Esophagus muscularis mucosa (tissue), 3 donors: ENCODE results near the gene THBS3.
"Not testable (repeated sequence)": the region's sequence is repeated elsewhere in the genome, so short reads cannot be mapped to it uniquely, and the experiment has no call there.

Experiments used
- CTCF ChIP-seq, 3 experiments: fragments of 200-600 bp in 2 of 3; fragments of 450-650 bp in 1 of 3; sonication (generic) in 2 of 3; IDR thresholded peaks; one replicate each; pipeline ENCODE4 v1.5.1; 2017 to 2019; ENCODE audit warnings: antibody characterized with exemption in 3 of 3, mild to moderate bottlenecking in 2 of 3, moderate library complexity in 1 of 3
- POLR2A ChIP-seq: fragments of 450-650 bp; IDR thresholded peaks from one replicate; pipeline ENCODE4 v1.6.1; 2017; ENCODE audit warnings: antibody characterized with exemption, moderate library complexity, mild to moderate bottlenecking, low read depth

DNA sequence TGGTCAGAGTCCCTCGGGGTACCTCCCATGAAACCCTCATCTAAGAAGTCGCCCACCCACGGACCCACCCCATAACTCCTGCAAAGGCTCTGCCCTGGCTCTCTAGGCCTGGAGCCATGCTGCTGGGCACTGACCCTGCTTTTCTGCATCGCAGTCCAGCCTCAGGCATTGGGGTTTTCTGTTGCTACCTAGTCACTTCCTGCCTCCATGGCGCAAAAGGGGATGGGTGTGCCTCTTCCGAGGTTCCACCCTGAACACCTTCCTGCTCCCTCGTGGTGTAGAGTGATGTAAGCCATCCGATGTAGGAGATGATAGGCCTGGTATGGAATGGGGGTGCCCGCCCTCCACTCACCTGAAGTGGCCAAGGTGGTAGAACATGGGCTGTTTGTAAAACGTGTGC, 7.0 kb upstream of the THBS3 start:
- not testable (repeated sequence) for TF ChIP-seq CTCF (IDR thresholded peaks at IDR 0.05); POLR2A
